Stimulated activated CD4-positive, alpha-beta T cell treated with anti-CD3 and anti-CD28 coated beads, Interleukin-4, amount 100 ng/mL, for 48 hours (primary cell): ENCODE measurements around the gene KISS1R.
"Not testable (repeated sequence)": the region's sequence is repeated elsewhere in the genome, so short reads cannot be mapped to it uniquely, and the experiment has no call there.

Source experiments
- DNase-seq, 2 donors: peaks; one replicate each; pipeline ENCODE4 v3.0.0-alpha.2; 2020; ENCODE audit warnings: low read depth in 2 of 2

KISS1R gene

DNA sequence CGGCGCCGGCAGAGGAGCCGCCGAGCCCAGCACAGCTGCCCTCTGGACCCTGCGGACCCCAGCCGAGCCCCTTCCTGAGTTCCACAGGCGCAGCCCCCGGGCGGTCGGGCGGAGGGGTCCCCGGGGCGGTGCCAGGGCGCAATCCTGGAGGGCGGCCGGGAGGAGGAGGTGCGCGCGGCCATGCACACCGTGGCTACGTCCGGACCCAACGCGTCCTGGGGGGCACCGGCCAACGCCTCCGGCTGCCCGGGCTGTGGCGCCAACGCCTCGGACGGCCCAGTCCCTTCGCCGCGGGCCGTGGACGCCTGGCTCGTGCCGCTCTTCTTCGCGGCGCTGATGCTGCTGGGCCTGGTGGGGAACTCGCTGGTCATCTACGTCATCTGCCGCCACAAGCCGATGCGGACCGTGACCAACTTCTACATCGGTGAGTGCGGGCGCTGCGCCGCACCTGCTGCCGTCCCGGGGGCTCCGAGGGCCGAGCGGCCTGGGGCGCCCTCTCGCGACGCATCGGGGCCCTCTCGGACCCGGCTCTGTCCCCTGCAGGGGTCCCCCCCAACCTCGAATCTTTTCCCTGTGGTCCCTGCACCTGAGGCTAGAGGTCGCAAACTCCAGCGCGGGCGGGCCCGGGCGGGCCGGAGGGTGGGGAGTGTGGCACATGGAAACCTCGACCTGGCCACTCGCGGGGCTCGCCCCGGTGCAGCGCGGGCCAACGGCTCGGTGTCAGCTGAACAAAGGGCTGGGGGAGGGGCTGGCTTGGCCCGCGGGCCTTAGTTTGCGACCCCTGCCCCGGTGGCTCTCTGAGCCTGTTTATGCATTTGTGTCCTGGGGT lies at the start of gene KISS1R:
Gene KISS1R, plus strand, starts transcription at position 11 of the 829 bp plus-strand sequence. Its CDS starts 170 bp downstream, at position 181.
- no peak for DNase-seq

DNA sequence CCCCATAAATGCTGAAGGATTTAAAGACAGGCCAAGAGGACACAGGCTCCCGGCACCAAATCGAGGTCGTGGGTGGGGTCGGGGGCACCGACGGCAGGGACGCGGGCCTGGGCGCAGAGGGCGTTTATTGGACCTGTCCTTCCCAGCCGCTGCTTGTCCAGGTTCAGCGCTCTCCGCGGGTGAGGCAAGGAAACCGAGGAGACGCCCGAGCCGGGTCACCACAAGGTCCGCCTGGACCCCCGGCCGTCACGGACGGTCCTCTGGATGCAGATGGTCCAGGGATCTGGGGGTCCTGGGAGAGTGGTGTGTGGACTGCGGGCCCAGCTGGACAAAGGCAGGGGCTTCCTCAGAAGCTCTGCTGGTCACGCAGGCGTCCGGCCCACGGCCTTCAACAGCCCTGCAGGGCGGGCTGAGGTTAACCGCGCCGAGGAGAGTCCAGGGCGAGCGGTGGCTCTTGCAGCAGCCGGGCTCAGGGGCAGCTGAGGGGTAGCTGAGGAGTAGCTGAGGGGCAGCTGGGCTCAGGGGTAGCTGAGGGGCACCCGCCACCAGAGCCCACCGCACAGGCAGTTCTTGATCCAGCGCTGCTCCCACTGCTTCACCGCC lies 49.2 kb upstream of the KISS1R start:
- DNase-seq: no peak

DNA sequence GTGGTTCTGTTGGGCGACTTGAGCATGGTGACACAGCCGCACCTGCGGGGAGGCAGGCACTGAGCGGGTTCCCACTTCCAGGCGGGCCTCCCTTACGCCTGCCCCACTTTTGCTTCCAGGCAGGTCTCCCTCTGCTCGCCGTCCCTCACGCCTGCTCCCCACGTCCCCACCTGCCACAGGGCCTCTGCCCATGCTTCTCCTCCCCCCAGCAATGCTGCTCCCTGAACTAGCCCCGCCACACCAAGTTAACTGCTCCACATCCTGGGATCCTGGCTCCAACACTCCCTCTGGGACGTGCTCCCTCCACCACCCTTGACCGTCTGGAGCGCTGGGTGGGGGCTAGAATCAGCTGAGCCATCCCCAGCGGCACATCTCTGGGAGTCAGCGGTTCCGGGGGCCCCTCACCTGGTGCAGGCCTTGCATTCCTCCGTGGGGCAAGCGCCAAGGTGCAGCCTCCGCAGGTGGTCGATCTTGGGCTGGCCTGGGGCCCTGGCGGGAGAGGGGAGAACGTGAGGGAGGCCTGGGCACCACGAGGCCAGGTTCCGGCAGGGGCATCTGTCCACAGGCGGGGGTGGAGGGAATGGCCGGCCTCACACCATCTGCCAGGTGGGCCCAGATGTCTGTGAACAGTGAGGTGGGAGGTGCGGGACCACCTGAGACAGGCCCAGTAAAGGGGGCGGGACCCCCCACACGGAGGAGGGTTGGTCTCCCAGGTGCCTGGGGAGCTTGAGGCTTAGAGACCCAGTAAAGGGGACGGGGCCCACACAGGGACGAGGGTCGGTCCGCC lies 48.5 kb upstream of the KISS1R start:
- no peak for DNase-seq

DNA sequence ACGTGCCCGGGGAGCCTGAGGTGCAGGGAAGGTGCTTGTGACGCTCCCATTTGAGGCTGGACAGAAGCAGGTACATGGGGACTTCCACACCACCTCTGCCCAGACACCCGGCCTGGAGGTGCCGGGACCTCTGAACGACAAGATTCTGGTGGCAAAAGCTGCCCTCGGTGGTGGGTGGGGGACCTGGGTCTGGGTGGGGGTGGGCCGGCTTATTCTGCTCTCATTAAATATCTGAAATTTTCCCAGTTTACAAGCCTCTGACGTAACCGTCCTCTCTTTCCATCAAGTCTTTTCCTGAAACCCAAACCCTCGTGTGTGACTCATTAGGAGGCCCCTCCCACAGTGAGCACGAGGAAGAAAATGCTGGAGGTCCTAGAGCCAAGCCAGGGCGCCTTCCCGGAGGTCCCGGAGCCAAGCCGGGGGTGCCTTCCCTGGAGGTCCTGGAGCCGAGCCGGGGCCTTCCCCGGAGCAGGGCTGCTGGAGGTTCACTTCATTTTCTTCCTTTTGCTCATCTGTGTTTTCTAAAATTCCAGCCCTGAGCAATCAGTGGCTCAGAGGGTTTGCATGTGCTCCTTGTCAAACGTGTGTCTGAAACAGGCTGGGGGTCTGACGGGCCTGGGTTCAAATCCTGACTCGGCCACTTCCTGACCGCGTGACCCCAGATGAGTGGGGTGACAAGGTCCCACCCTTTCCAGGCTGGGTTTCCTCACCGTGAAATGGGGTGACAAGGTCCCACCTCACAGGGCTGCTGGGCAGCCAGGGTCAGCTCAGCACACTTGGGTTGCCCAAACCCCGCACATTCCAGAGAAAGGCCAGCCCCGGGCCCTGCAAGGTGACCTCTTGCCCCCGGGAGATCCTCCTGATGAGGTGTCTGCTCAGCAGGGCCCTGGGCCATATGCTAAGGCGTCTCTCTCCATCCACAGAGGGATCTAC lies 47.6 kb upstream of the KISS1R start:
- DNase-seq: no peak

DNA sequence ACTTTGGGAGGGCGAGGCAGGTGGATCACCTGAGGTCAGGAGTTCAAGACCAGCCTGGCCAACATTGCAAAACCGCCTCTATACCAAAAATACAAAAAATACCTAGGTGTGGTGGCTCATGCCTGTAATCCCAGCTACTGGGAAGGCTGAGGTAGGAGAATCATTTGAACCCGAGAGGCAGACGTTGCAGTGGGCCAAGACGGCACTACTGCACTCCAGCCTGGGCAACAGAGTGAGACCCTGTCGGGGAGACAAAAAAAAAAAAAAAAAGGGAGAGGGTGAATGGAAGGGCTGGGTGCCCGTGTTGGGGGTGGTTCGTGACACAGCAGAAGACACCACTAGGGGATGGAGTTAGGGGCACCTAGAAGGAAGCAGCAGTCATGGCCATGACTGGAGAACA lies 46.8 kb upstream of the KISS1R start:
- DNase-seq: no peak

DNA sequence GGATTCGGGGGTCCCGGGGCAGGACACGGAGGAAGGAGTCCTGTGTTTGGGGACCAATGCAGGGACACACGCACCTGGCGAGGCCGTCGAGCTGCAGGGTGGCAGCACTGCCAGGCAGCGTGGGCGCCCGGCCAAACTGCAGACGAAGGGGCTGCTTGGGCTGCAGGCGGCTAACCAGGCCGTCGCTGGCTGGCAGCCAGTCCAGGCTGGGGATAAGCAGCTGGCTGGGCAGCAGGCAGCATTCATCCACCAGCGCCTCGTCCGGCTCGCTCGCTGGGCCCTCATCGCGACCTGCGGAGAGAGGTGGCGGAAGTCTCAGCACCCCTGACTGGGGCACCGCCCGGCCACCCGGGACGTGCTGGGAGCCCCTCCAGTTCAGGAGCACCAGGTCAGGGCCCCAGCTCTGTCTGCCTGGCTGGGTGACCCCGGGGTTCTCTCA lies 46.2 kb upstream of the KISS1R start:
- DNase-seq: no peak

DNA sequence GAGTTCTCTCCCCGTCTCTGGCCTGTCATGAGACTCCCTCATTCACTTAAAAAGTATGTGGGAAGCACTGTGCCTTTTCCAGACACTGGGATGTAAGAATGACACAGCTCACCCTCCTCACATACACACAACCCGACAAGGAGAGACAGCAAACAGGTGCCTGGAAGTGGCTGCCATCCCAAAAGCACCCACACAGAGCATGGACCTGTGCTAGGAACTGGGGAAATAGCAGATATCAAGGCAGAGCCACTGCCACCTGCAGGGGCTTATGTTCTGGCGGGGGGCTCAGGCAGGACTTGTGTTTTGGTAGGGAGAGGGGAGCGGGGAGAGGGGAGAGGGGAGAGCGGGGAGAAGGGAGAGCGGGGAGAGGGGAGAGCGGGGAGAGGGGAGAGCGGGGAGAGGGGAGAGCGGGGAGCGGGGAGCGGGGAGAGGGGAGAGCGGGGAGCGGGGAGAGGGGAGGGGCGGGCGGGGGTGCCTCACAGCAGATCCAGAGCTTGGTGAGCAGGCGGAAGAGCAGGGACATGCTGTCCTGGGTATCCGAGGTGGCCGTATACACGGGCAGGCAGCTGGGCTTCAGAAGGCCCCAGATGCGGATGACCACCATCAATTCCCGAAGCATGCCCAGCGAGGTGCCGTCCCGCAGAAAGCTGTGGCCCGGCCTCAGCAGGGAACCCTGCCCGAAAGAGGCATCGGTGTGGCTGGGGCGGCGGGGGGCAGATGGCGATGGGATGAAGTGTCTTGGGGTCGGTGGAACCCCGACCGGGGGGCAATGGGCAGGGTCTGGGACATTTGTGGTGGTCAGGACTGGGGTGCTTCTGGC lies 45.5 kb upstream of the KISS1R start:
- no peak for DNase-seq

DNA sequence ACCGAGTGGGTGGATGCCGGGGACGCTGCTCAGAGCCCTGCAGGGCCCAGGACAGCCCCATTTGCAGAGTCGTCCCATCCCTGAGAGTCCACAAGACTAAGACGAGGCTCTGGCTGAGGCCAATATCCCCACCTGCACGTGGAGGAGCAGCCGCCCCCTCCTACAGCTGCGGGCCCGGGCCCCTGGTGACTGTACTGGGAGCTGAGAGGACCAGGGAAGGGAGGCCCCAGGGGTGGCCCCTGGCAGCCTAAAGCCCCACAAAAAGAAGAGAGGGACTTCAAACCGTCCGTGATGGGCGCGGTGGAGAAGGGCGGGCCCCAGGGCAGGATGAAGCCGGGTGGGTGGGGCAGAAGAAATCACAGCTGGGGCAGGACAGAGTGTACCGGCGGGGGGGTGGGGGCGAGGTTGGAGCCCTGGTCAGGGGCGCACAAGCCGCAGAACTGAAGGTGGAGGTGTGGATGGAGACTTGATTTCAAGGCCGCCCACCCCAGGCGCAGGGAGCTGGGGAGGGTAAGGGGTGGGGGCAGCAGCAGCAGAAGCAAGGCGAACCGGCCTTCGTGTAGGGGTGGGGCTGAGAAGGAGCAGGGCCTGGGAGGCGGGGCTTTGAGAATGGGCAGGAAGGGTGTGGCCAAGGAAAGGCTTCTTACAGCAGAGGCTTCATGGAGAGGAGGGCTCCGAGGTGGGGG lies 44.7 kb upstream of the KISS1R start:
- DNase-seq: peak; percentile 77 to 81

DNA sequence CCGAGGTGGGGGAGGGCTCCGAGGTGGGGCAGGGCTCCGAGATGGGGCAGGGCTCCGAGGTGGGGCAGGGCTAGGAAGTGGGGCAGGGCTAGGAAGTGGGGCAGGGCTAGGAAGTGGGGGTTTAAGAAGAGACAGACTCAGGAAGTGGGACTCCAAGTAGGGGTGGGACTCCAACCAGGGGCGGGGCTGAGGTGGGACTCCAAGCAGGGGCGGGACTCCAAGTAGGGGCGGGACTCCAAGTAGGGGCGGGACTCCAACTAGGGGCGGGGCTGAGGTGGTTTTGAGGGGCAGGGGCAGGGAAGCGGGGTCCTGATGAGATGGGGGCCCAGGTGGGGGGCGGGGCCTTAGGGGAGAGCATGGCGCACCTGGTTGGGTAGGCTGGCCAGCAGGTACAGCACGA lies 44.0 kb upstream of the KISS1R start:
- peak; percentile 58 for DNase-seq

DNA sequence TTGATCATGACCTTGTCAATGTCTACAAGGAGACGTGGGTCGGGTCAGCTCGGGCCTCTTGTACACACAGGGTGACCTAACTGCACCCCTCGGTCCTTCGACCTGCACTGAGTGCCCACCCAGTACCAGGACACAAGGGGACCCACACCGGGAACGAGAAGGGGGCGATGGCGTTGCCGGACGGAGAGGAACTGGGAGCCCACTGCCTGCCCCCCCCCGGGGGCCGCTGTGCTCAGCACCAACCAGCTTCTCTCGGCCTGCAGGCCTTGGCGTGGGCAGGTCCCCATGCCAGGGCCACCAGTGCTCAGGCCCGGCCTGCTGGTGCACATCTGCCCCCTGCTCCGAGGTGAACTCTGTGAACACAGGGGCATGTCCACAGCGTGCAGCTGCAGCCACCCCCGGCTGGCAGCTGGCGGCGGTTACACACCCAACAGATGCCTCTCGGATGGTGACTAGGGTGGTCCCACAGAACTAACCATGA lies 43.5 kb upstream of the KISS1R start:
- DNase-seq: no peak

DNA sequence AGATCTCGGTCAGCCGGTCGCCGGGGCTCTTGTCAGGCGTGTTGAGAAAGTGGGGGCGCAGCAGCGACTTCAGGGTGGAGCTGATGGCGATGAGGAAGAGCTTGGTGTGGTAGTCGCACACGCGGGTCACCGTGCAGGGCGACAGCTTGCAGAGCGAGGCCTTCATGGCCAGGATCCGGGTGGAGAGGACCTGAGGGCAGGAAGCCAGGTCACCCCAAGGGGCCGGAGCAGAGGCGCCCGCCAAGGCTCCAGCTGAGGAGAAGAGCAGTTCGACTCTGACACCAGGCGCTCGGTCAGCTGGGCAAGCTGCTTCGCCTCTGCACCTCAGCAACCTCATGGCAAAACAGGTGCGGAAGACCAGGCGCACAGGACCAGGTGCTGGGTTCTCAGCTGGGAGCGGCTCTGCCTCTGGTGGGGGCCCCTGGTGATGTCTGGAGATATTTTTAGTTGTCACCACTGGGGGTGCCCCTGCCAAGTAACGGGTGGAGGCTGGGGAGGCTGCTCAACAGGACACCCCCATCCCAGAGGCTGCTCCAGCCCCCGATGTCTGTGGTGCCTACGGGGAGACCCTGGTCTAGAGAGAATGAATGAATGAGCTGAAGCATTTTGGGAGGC lies 41.8 kb upstream of the KISS1R start:
- no peak for DNase-seq

DNA sequence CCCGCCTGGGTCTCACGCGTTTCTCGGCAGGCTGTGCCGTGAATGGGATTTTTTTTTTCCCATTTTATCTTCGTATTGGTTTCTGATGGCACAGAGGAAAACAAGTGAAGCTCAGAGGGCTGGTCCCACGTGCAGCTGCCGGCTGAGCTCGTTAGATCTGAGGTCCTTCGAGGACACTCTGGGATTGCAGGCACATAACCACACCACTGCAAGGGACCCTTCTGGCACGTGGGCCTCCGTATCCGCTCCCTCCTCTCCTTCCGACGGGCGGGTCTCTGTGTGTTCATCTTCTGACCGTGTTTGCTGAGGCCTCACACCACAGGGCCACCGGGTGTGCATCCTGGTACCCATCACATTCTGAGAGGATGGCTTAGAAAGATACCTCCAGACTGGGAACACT lies 41.0 kb upstream of the KISS1R start:
- no peak for DNase-seq

DNA sequence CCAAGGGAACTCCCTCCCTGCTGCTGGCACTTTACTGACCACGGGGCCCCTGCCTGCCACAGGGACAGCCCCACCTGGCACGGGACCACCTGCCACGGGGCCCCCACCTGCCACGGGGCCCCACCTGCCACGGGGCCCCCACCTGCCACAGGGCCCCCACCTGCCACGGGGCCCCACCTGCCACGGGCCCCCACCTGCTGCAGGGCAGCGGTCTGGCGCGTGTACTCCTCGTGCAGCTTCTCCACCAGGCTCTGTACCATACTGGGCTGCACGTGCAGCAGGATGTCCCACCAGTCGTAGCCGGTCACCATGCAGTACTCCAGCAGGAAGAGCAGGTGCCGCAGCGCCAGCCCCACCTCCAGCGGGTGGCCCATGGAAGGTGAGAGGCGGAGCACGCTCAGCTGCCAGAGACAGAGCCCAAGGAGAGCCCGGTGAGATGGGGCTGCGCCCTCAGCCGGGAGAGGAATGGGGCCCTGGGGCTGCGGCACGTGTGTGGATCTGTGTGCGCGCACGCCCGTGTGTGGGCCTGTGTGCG lies 40.3 kb upstream of the KISS1R start:
- no peak for DNase-seq

DNA sequence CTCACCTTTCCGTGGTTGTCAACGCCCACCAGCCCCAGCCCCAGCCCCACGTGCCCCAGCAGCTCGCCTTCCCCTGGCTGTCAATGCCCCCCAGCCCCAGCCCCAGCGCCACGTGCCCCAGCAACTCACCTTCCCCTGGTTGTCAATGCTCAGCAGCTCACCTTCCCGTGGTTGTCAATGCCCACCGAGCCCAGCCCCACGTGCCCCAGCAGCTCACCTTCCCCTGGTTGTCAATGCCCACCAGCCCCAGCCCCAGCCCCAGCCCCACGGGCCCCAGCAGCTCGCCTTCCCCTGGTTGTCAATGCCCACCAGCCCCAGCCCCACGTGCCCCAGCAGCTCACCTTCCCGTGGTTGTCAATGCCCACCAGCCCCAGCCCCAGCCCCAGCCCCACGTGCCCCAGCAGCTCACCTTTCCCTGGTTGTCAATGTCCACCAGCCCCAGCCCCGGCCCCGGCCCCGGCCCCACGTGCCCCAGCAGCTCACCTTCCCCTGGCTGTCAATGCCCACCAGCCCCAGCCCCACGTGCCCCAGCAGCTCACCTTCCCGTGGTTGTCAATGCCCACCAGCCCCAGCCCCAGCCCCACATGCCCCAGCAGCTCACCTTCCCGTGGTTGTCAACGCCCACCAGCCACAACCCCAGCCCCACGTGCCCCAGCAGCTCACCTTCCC lies 39.0 kb upstream of the KISS1R start:
- DNase-seq: not testable (repeated sequence)

DNA sequence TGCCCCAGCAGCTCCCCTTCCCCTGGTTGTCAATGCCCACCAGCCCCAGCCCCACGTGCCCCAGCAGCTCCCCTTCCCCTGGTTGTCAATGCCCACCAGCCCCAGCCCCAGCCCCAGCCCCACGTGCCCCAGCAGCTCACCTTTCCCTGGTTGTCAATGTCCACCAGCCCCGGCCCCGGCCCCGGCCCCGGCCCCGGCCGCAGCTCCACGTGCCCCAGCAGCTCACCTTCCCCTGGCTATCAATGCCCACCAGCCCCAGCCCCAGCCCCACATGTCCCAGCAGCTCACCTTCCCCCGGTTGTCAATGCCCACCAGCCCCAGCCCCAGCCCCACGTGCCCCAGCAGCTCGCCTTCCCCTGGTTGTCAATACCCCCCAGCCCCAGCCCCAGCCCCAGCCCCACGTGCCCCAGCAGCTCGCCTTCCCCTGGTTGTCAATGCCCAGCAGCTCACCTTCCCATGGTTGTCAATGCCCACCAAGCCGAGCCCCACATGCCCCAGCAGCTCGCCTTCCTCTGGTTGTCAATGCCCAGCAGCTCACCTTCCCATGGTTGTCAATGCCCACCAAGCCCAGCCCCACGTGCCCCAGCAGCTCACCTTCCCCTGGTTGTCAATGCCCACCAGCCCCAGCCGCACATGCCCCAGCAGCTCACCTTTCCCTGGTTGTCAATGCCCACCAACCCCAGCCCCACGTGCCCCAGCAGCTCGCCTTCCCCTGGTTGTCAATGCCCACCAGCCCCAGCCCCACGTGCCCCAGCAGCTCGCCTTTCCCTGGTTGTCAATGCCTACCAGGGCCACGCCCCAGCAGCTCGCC lies 38.2 kb upstream of the KISS1R start:
- not testable (repeated sequence) for DNase-seq

DNA sequence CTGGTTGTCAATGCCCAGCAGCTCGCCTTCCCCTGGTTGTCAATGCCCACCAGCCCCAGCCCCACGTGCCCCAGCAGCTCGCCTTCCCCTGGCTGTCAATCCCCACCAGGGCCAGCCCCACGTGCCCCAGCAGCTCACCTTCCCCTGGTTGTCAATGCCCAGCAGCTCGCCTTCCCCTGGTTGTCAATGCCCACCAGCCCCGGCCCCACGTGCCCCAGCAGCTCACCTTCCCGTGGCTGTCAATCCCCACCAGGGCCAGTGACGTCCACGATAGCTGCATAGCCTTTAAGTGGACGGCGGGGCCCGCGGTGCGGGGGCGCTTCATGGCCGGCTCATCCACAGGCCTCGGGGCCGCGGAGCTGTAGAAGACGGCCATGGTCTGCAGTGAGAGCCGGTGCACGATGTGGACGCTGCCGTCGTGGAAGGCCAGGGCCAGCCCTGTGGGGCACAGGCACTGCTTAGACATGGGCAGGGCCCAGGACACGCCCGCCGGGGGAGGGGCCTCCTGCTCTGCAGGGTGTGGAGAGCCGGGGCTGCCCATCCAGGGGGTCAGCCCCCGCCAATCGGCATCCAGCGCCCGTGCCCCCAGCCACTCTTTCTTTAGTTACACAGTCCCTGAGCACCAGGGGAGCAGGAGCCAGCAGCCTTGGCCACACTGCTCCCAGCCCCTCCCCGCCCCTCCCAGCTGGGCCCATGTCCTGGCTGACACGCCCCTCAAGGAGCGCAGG lies 37.3 kb upstream of the KISS1R start:
- DNase-seq: no peak
